Upper lobe of left lung (tissue), 6 donors: ENCODE data around the gene APOL6. TPM values are rescaled to one million over a fixed set of nuclear protein-coding genes. Genes with fewer than 3 reads are reported as not detected.
"Not testable (repeated sequence)": the region's sequence is repeated elsewhere in the genome, so short reads cannot be mapped to it uniquely, and the experiment has no call there.

Source experiments
- ATAC-seq, 2 donors: fragments of 200-7000 bp; cut with Tn5 transposase; one replicate each; pipeline ENCODE4 v1.9.1; 2022; ENCODE audit warnings: mild to moderate bottlenecking in 2 of 2, moderate library complexity in 2 of 2; ENCODE audit not compliant: low FRiP score in 2 of 2
- DNase-seq, 2 donors: peaks; one replicate each; pipeline ENCODE4 v3.0.0-alpha.2; 2019 to 2020
- H3K27ac ChIP-seq, 4 donors: fragments of 200-600 bp; sonication (generic); one replicate each; pipeline ENCODE4 v1.5.1; 2016 to 2019
- H3K27me3 ChIP-seq, 4 donors: fragments of 200-600 bp; sonication (generic); one replicate each; pipeline ENCODE4 v1.5.1; 2017 to 2019
- H3K36me3 ChIP-seq, 4 donors: fragments of 200-600 bp; sonication (generic); one replicate each; pipeline ENCODE4 v1.5.1; 2016 to 2019
- H3K4me1 ChIP-seq, 4 donors: fragments of 200-600 bp; sonication (generic); one replicate each; pipeline ENCODE4 v1.5.1; 2018 to 2019
- H3K4me3 ChIP-seq, 4 donors: fragments of 200-600 bp; sonication (generic); one replicate each; pipeline ENCODE4 v1.5.1; 2017 to 2019; ENCODE audit warnings: mild to moderate bottlenecking in 2 of 4, moderate library complexity in 1 of 4
- H3K9me3 ChIP-seq, 4 donors: fragments of 200-600 bp; sonication (generic); one replicate each; pipeline ENCODE4 v1.5.1; 2018 to 2019
- CTCF ChIP-seq, 6 experiments: fragments of 450-650 bp in 4 of 6; fragments of 200-600 bp in 2 of 6; sonication (generic) in 2 of 6; IDR thresholded peaks; one replicate each; pipeline ENCODE4 v1.5.1; 2016 to 2019; ENCODE audit warnings: antibody characterized with exemption in 6 of 6
- EP300 ChIP-seq, 4 donors: sonication (generic); formaldehyde crosslinking; IDR thresholded peaks; one replicate each; pipeline ENCODE4 v1.5.1; 2017; ENCODE audit warnings: antibody characterized with exemption in 4 of 4, control low read depth in 2 of 4
- POLR2A ChIP-seq, 4 donors: fragments of 450-650 bp; IDR thresholded peaks; one replicate each; pipeline ENCODE4 v1.5.1; 2016 to 2017; ENCODE audit warnings: antibody characterized with exemption in 4 of 4, mild to moderate bottlenecking in 2 of 4
- POLR2AphosphoS5 ChIP-seq, 2 donors: sonication (generic); formaldehyde crosslinking; IDR thresholded peaks; one replicate each; pipeline ENCODE4 v1.5.1; 2017; ENCODE audit warnings: antibody characterized with exemption in 2 of 2
- WGBS, 2 donors: methylation state at CpG; one replicate each; pipeline ENCODE4 v1.1.5; 2017 to 2018; 5-methylcytosine and 5-hydroxymethylcytosine counted together
- total RNA-seq, 6 donors: library from RNA; depleted of rRNA in 4 of 6; stranded (reverse); fragments of >200 nt in 4 of 6; gene quantifications; one replicate each; pipeline versions ENCODE4 v1.1.0 to v1.2.1, GENCODE V29; 2016 to 2021
- donor health status: DM: no; HTN: no; CAD: no; lungs with moderate emphysema.
- donor health status: DM: no; HTN: yes; CAD: no; lungs with severe emphysema.

APOL6 gene
- total RNA-seq, 6 donors from 2014 or later: 27.6 to 54.4 (median 30.8) TPM

GRCh38 chr22:35677460-35678187, 29.4 kb downstream of the APOL6 start:
- DNase-seq: no peak
- 82 to 83% methylated on average over 7 of the region's 7 CpGs for WGBS, 2 donors
- Histone ChIP-seq H3K27ac (no peak overlapping the region), H3K36me3 (no peaks in the 10 kb centered on the region), H3K4me1 (no peaks in the 10 kb centered on the region), H3K4me3 (no peak overlapping the region), H3K9me3 (peaks cover 0 to 12% (median 2%) of the 10 kb centered on the region in 4 donors), H3K27me3 (no peaks in the 10 kb centered on the region)
- TF ChIP-seq EP300 (IDR thresholded peaks at IDR 0.05): no peak
- TF ChIP-seq POLR2A (IDR thresholded peaks at IDR 0.05): no peak
- no peak for TF ChIP-seq POLR2AphosphoS5 (IDR thresholded peaks at IDR 0.05)
- no peak for TF ChIP-seq CTCF (IDR thresholded peaks at IDR 0.05)
- ATAC-seq: no peak

DNA sequence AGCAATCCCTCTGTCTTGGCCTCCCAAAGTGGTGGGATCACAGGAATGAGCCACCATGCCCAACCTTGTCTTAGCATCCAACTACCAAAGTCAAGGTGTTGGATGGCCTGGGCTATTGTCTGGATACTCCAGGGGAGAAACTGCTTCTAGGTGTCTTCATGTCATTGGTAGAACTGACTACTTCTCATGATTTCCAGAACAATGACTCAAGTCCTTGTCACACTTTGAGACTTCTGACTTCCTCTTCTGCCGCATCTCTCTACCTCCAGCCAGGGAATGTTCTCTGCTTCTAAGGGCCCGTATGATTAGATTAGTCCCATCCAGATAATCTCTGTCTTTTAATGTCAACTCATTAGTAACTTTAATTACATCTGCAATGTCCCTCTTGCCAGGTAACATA, 30.6 kb downstream of the APOL6 start:
- DNase-seq (no peak), ATAC-seq (no peak)
- Histone ChIP-seq H3K4me3 (no peak overlapping the region), H3K4me1 (no peaks in the 10 kb centered on the region), H3K27me3 (no peaks in the 10 kb centered on the region), H3K9me3 (peaks cover 0 to 12% (median 2%) of the 10 kb centered on the region in 4 donors), H3K27ac (no peak overlapping the region), H3K36me3 (no peaks in the 10 kb centered on the region)
- WGBS, 2 donors: 76 to 83% methylated on average over 2 of the region's 2 CpGs
- TF ChIP-seq CTCF (IDR thresholded peaks at IDR 0.05): no peak
- TF ChIP-seq POLR2AphosphoS5 (IDR thresholded peaks at IDR 0.05): no peak
- no peak for TF ChIP-seq EP300 (IDR thresholded peaks at IDR 0.05)

GRCh38 chr22:35679492-35679891, 31.2 kb downstream of the APOL6 start:
- not testable (repeated sequence) for DNase-seq, H3K27ac ChIP-seq, H3K36me3 ChIP-seq, H3K4me3 ChIP-seq, H3K4me1 ChIP-seq, ATAC-seq, H3K27me3 ChIP-seq
- 60 to 73% methylated on average over 4 of the region's 4 CpGs for WGBS, 2 donors
- peaks cover 0 to 12% (median 2%) of the 10 kb centered on the region in 4 donors for H3K9me3 ChIP-seq

GRCh38 chr22:35681454-35682052, 33.3 kb downstream of the APOL6 start:
- no peaks in the 10 kb centered on the region for H3K4me1 ChIP-seq
- 72 to 86% methylated on average over 4 of the region's 4 CpGs for WGBS, 2 donors
- no peaks in the 10 kb centered on the region for H3K27me3 ChIP-seq
- no peaks in the 10 kb centered on the region for H3K36me3 ChIP-seq
- ATAC-seq (no peak), DNase-seq (no peak)
- H3K9me3 ChIP-seq: peaks cover 0 to 5% (median 0%) of the 10 kb centered on the region in 4 donors
- H3K27ac ChIP-seq: no peak overlapping the region
- no peak overlapping the region for H3K4me3 ChIP-seq
- TF ChIP-seq POLR2AphosphoS5 (IDR thresholded peaks at IDR 0.05) (no peak), POLR2A (IDR thresholded peaks at IDR 0.05) (no peak), EP300 (IDR thresholded peaks at IDR 0.05) (no peak), CTCF (IDR thresholded peaks at IDR 0.05) (no peak)

DNA sequence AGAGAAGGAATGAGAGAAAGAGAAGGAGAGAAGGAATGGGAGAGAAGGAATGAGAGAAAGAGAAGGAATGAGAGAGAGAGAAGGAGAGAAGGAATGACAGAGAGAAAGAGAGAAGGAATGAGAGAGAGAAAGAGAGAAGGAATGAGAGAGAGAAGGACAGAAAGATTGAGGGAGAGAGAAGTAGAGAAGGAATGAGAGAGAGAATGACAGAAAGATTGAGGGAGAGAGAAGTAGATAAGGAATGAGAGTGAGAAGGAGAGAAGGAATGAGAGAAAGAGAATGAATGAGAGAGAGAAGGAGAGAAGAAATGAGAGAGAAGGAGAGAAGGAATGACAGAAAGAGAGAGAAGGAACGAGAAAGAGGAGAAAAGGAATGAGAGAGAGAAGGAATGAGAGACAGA, 35.3 kb downstream of the APOL6 start:
- Histone ChIP-seq H3K27me3 (no peaks in the 10 kb centered on the region), H3K36me3 (no peaks in the 10 kb centered on the region), H3K9me3 (peaks cover 0 to 5% (median 0%) of the 10 kb centered on the region in 4 donors), H3K4me3 (no peak overlapping the region), H3K4me1 (no peaks in the 10 kb centered on the region), H3K27ac (no peak overlapping the region)
- no peak for ATAC-seq
- TF ChIP-seq POLR2A (IDR thresholded peaks at IDR 0.05) (no peak), CTCF (IDR thresholded peaks at IDR 0.05) (no peak)
- 75 to 83% methylated on average over 1 of the region's 1 CpG for WGBS, 2 donors
- DNase-seq: no peak
